Measurements from ENCODE around the gene SLC7A4. TPM values are rescaled to one million over a fixed set of nuclear protein-coding genes. Genes with fewer than 3 reads are reported as not detected.

SLC7A4 gene
- total and polyA plus RNA-seq, 10 of the 15 experiments (the other 5 are each of a cell fraction or from before 2014, with no cell fraction given) = 0.06 to 0.25 (median 0.14) TPM; not detected in 6

DNA sequence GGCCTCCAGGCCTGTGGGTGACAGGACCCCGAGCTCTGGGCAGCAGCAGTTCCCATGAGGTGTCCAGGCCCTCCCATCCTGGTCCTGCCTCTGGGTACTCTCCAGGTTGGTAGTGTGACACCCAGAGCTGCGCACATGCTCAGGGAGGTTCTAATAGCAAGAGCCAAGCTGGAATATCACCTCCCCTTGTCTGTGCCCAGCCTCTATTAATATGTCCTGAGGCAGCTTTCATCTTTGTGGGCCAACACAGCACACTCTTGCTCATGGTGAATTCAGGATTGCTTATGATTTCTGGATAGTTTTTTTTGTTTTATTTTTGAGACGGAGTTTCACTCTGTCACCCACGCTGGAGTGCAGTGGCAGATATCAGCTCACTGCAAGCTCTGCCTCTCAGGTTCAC lies 14.0 kb downstream of the SLC7A4 start:
- intact Hi-C loops (cut with micrococcal nuclease; ENCODE audit: unreplicated experiment) = no loop called here
- no peak for FAIRE-seq
- SMC1A ChIA-PET (ENCODE audit: uncharacterized antibody, unreplicated experiment) = no interaction called here
- TF ChIP-seq POLR2AphosphoS2 (IDR thresholded peaks at IDR 0.05; ENCODE audit: low read depth, low read length) (no peak), POLR2A (IDR thresholded peaks at IDR 0.05; ENCODE audit: low read depth, low read length) (no peak), FOXK2 (IDR thresholded peaks at IDR 0.05) (no peak), ZNF207 (IDR thresholded peaks at IDR 0.05; ENCODE audit: borderline replicate concordance) (no peak), HDGF (IDR thresholded peaks at IDR 0.05) (no peak), TAF1 (IDR thresholded peaks at IDR 0.05; ENCODE audit: borderline replicate concordance, low read depth, low read length) (no peak), NFXL1 (IDR thresholded peaks at IDR 0.05; ENCODE audit: borderline replicate concordance) (no peak), MEF2B (IDR thresholded peaks at IDR 0.05; ENCODE audit: partially characterized antibody, poor library complexity, severe bottlenecking) (no peak), PML (IDR thresholded peaks at IDR 0.05; ENCODE audit: low read length) (no peak), HDAC6 (IDR thresholded peaks at IDR 0.05; ENCODE audit: unreplicated experiment) (no peak), NFIC (IDR thresholded peaks at IDR 0.05; ENCODE audit: low read depth, low read length) (no peak), TCF12 (IDR thresholded peaks at IDR 0.05; ENCODE audit: low read depth, low read length) (no peak), NFYB (IDR thresholded peaks at IDR 0.05; ENCODE audit: insufficient read depth, low read depth, low read length) (no peak), ASH2L (IDR thresholded peaks at IDR 0.05; ENCODE audit: borderline replicate concordance, low read depth) (no peak)
- TF ChIP-seq, protein P1, sequence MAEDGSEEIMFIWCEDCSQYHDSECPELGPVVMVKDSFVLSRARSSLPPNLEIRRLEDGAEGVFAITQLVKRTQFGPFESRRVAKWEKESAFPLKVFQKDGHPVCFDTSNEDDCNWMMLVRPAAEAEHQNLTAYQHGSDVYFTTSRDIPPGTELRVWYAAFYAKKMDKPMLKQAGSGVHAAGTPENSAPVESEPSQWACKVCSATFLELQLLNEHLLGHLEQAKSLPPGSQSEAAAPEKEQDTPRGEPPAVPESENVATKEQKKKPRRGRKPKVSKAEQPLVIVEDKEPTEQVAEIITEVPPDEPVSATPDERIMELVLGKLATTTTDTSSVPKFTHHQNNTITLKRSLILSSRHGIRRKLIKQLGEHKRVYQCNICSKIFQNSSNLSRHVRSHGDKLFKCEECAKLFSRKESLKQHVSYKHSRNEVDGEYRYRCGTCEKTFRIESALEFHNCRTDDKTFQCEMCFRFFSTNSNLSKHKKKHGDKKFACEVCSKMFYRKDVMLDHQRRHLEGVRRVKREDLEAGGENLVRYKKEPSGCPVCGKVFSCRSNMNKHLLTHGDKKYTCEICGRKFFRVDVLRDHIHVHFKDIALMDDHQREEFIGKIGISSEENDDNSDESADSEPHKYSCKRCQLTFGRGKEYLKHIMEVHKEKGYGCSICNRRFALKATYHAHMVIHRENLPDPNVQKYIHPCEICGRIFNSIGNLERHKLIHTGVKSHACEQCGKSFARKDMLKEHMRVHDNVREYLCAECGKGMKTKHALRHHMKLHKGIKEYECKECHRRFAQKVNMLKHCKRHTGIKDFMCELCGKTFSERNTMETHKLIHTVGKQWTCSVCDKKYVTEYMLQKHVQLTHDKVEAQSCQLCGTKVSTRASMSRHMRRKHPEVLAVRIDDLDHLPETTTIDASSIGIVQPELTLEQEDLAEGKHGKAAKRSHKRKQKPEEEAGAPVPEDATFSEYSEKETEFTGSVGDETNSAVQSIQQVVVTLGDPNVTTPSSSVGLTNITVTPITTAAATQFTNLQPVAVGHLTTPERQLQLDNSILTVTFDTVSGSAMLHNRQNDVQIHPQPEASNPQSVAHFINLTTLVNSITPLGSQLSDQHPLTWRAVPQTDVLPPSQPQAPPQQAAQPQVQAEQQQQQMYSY (CRISPR knock-in tag; IDR thresholded peaks at IDR 0.05) = no peak
- TF ChIP-seq, protein P2, sequence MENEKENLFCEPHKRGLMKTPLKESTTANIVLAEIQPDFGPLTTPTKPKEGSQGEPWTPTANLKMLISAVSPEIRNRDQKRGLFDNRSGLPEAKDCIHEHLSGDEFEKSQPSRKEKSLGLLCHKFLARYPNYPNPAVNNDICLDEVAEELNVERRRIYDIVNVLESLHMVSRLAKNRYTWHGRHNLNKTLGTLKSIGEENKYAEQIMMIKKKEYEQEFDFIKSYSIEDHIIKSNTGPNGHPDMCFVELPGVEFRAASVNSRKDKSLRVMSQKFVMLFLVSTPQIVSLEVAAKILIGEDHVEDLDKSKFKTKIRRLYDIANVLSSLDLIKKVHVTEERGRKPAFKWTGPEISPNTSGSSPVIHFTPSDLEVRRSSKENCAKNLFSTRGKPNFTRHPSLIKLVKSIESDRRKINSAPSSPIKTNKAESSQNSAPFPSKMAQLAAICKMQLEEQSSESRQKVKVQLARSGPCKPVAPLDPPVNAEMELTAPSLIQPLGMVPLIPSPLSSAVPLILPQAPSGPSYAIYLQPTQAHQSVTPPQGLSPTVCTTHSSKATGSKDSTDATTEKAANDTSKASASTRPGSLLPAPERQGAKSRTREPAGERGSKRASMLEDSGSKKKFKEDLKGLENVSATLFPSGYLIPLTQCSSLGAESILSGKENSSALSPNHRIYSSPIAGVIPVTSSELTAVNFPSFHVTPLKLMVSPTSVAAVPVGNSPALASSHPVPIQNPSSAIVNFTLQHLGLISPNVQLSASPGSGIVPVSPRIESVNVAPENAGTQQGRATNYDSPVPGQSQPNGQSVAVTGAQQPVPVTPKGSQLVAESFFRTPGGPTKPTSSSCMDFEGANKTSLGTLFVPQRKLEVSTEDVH (IDR thresholded peaks at IDR 0.05; ENCODE audit: low read depth, partially characterized antibody) = no peak
- TF ChIP-seq, protein P3, sequence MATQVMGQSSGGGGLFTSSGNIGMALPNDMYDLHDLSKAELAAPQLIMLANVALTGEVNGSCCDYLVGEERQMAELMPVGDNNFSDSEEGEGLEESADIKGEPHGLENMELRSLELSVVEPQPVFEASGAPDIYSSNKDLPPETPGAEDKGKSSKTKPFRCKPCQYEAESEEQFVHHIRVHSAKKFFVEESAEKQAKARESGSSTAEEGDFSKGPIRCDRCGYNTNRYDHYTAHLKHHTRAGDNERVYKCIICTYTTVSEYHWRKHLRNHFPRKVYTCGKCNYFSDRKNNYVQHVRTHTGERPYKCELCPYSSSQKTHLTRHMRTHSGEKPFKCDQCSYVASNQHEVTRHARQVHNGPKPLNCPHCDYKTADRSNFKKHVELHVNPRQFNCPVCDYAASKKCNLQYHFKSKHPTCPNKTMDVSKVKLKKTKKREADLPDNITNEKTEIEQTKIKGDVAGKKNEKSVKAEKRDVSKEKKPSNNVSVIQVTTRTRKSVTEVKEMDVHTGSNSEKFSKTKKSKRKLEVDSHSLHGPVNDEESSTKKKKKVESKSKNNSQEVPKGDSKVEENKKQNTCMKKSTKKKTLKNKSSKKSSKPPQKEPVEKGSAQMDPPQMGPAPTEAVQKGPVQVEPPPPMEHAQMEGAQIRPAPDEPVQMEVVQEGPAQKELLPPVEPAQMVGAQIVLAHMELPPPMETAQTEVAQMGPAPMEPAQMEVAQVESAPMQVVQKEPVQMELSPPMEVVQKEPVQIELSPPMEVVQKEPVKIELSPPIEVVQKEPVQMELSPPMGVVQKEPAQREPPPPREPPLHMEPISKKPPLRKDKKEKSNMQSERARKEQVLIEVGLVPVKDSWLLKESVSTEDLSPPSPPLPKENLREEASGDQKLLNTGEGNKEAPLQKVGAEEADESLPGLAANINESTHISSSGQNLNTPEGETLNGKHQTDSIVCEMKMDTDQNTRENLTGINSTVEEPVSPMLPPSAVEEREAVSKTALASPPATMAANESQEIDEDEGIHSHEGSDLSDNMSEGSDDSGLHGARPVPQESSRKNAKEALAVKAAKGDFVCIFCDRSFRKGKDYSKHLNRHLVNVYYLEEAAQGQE (IDR thresholded peaks at IDR 0.05; ENCODE audit: low read depth, low read length) = no peak

More for the DNA sequence above, 14.0 kb downstream of the SLC7A4 start:
- ChIA-PET RAD21 (ENCODE audit: unreplicated experiment) (no interaction called here), CTCF (interaction anchor here (0.7 kb wide), 1 partner anchor 37 kb away, joined by 3 read pairs; no protein-coding TSS in a partner anchor), POLR2A (no interaction called here)
- Histone ChIP-seq H4K20me1 (ENCODE audit: control insufficient read depth, insufficient read depth) (no peaks in the 10 kb centered on the region), H3K79me2 (ENCODE audit: control insufficient read depth, insufficient read depth, low read length) (no peaks in the 10 kb centered on the region), H3K36me3 (ENCODE audit: control insufficient read depth in 2 of 2, insufficient read depth in 2 of 2, low read length in 1 of 2) (no peaks in the 10 kb centered on the region), H3K4me3 (no peak overlapping the region), H3K4me2 (ENCODE audit: control insufficient read depth, insufficient read depth) (no peak overlapping the region), H3K9ac (ENCODE audit: control insufficient read depth, insufficient read depth, low read length) (no peak overlapping the region), H3K27ac (ENCODE audit: control insufficient read depth, insufficient read depth) (no peak overlapping the region), H3K9me3 (replicated peaks; ENCODE audit: control insufficient read depth, insufficient read depth, low read length) (no peaks in the 10 kb centered on the region), H3K4me1 (ENCODE audit: control insufficient read depth, insufficient read depth, low read length) (peaks cover 7% of the 10 kb centered on the region), H3K27me3 (replicated peaks in 1 of 2; ENCODE audit: control insufficient read depth in 2 of 2, insufficient read depth in 2 of 2, low read length in 1 of 2) (no peaks in the 10 kb centered on the region; a peak in 2 of 4 replicates), H2AFZ (ENCODE audit: control insufficient read depth, low read depth, low read length) (no peak overlapping the region)
- 23% methylated on average over 4 of the region's 4 CpGs for WGBS (ENCODE audit: insufficient coverage, insufficient replicate concordance, low lambda C conversion rate, missing lambda C conversion rate)
- ATAC-seq (no peak), DNase-seq (ENCODE audit: low read depth, low spot score) (no peak)
- in situ Hi-C loops (cut with MboI) = no loop called here
- no TSS peak for BruUV-seq (replicated peaks)

Measured in GM12878 (cell line).